Osteoblast (primary cell): ENCODE data around the gene CHST11. TPM values are rescaled to one million over a fixed set of nuclear protein-coding genes. Genes with fewer than 3 reads are reported as not detected.
A peak's percentile ranks its signal among the peaks of the same experiment; 100 is the strongest.

Experiments used
- DNase-seq: peaks from one replicate; pipeline ENCODE4 v3.0.0; 2011; ENCODE audit warnings: low spot score, mixed read lengths; ENCODE audit not compliant: insufficient read length; ENCODE audit errors: missing footprints
- H2AFZ ChIP-seq: 2 replicates; pipeline ENCODE4 v1.6.0; 2011; ENCODE audit warnings: mild to moderate bottlenecking, low read length
- H3K27ac ChIP-seq: 2 replicates; pipeline ENCODE4 v1.5.1; 2011; ENCODE audit warnings: mild to moderate bottlenecking, low read depth, low read length, moderate library complexity
- H3K27me3 ChIP-seq: 2 replicates; pipeline ENCODE4 v1.6.0; 2012; ENCODE audit warnings: mild to moderate bottlenecking, control low read depth, inconsistent platforms, low read length, moderate library complexity; ENCODE audit not compliant: insufficient read depth
- H3K36me3 ChIP-seq: 2 replicates; pipeline ENCODE4 v1.5.1; 2011; ENCODE audit warnings: mild to moderate bottlenecking, low read length, control low read depth, moderate library complexity; ENCODE audit not compliant: insufficient read depth
- H3K4me1 ChIP-seq: 2 replicates; pipeline ENCODE4 v1.5.1; 2011; ENCODE audit warnings: mild to moderate bottlenecking, low read length, control low read depth, moderate library complexity; ENCODE audit not compliant: insufficient read depth
- H3K4me2 ChIP-seq: 2 replicates; pipeline ENCODE4 v1.6.0; 2011; ENCODE audit warnings: mild to moderate bottlenecking, low read length; ENCODE audit not compliant: insufficient read depth
- H3K4me3 ChIP-seq: fragments of 200-600 bp; sonication (generic); 3 replicates; pipeline ENCODE4 v1.5.1; 2012; ENCODE audit warnings: mild to moderate bottlenecking, low read length, inconsistent platforms; ENCODE audit not compliant: insufficient read depth
- H3K79me2 ChIP-seq: 2 replicates; pipeline ENCODE4 v1.6.0; 2012; ENCODE audit warnings: mild to moderate bottlenecking, low read length, control low read depth, inconsistent platforms; ENCODE audit not compliant: insufficient read depth
- H3K9me3 ChIP-seq: 2 replicates; pipeline ENCODE4 v1.5.1; 2011; ENCODE audit warnings: low read depth, low read length, control low read depth
- H4K20me1 ChIP-seq: 2 replicates; pipeline ENCODE4 v1.6.0; 2012; ENCODE audit warnings: mild to moderate bottlenecking, low read length, control low read depth; ENCODE audit not compliant: insufficient read depth
- CTCF ChIP-seq: IDR thresholded peaks from 2 replicates; pipeline ENCODE4 v1.5.1; 2011; ENCODE audit warnings: mild to moderate bottlenecking, low read depth, low read length, moderate library complexity; ENCODE audit errors: extremely low read depth
- total RNA-seq: library from RNA; depleted of rRNA; stranded (reverse); fragments of >200 nt; gene quantifications from 2 replicates; pipeline ENCODE4 v1.2.3, GENCODE V29; 2012

Gene CHST11
- total RNA-seq, 1 donor, result 24.6 TPM

GRCh38 chr12:104457746-104458693 lies 1.3 kb downstream of the CHST11 start:
- Histone ChIP-seq H3K4me3 (peak overlapping the region; percentile 93), H2AFZ (peak overlapping the region; percentile 94), H3K79me2 (peaks cover 60% of the 10 kb centered on the region), H3K9me3 (no peaks in the 10 kb centered on the region), H3K4me2 (peak overlapping the region; percentile 89), H3K27ac (peak overlapping the region; percentile 86), H3K27me3 (no peaks in the 10 kb centered on the region), H3K36me3 (no peaks in the 10 kb centered on the region), H4K20me1 (peaks cover 4% of the 10 kb centered on the region), H3K4me1 (peaks cover 34% of the 10 kb centered on the region)
- peak; percentile 95 for DNase-seq
- TF ChIP-seq CTCF, result no peak

- Histone ChIP-seq H3K27ac (peak overlapping the region; percentile 86), H3K9me3 (no peaks in the 10 kb centered on the region), H3K4me2 (peak overlapping the region; percentile 89), H3K79me2 (peaks cover 68% of the 10 kb centered on the region), H3K36me3 (no peaks in the 10 kb centered on the region), H3K4me3 (peak overlapping the region; percentile 93), H3K27me3 (no peaks in the 10 kb centered on the region), H4K20me1 (peaks cover 4% of the 10 kb centered on the region), H2AFZ (peak overlapping the region; percentile 94), H3K4me1 (peaks cover 36% of the 10 kb centered on the region)
- no peak for TF ChIP-seq CTCF
- peak; percentile 94 for DNase-seq
Observed at GRCh38 chr12:104458694-104459367, 2.1 kb downstream of the CHST11 start.

- DNase-seq, result peak; percentile 54
- H2AFZ ChIP-seq, result peak overlapping the region; percentile 94
Observed at GRCh38 chr12:104459368-104459909, 2.7 kb downstream of the CHST11 start.

More at GRCh38 chr12:104459368-104459909, 2.7 kb downstream of the CHST11 start:
- H3K4me2 ChIP-seq, result peak overlapping the region; percentile 89
- peak overlapping the region; percentile 86 for H3K27ac ChIP-seq
- H3K79me2 ChIP-seq, result peaks cover 72% of the 10 kb centered on the region
- peak overlapping the region; percentile 93 for H3K4me3 ChIP-seq
- TF ChIP-seq CTCF, result no peak
- no peaks in the 10 kb centered on the region for H3K36me3 ChIP-seq
- H3K4me1 ChIP-seq, result peaks cover 36% of the 10 kb centered on the region
- no peaks in the 10 kb centered on the region for H3K27me3 ChIP-seq
- no peaks in the 10 kb centered on the region for H3K9me3 ChIP-seq
- H4K20me1 ChIP-seq, result peaks cover 4% of the 10 kb centered on the region
